K562 treated with DMSO at 1 percent for 24 hours (cell line): ENCODE data around the gene TMEM165. TPM values are rescaled to one million over a fixed set of nuclear protein-coding genes. Genes with fewer than 3 reads are reported as not detected.

Source experiments
- total RNA-seq: library from RNA; unstranded; fragments of 300-600 nt; gene quantifications from 2 replicates; pipeline ENCODE4 v1.2.3, GENCODE V29; 2022; ENCODE audit warnings: low read depth; ENCODE audit not compliant: insufficient read depth

Gene TMEM165
- 61.1 and 70.3 TPM in 2 replicates for total RNA-seq

GRCh38 chr4:55395529-55396307 is at the start of gene TMEM165:
Gene TMEM165 (plus strand): TSS chr4:55395957. CDS start chr4:55396190, 233 bp downstream.

GRCh38 chr4:55345980-55346850 is 49.5 kb upstream of the TMEM165 start, which contains the start of gene SRD5A3:
Gene SRD5A3 (plus strand): TSS chr4:55346242. CDS start chr4:55346337, 95 bp downstream.

Other genes with a start within 250 kb of the TMEM165 start
- gene SRD5A3, start 49.7 kb upstream of the TMEM165 start, total RNA-seq: 10.8 and 12.1 TPM in 2 replicates
- 5.4 and 5.6 TPM in 2 replicates for gene CLOCK, start 151.0 kb downstream of the TMEM165 start, total RNA-seq
- gene PDCL2, start 196.3 kb downstream of the TMEM165 start, total RNA-seq: not detected in 2 replicates
- gene NMU, start 240.3 kb downstream of the TMEM165 start, total RNA-seq: 396 and 419 TPM in 2 replicates